Neural cell (in vitro differentiated cells): ENCODE measurements around the gene MAN2C1.

Source experiments
- CTCF ChIP-seq: fragments of 450-650 bp; IDR thresholded peaks from 2 replicates; pipeline ENCODE4 v1.5.1; 2014; ENCODE audit warnings: antibody characterized with exemption, mild to moderate bottlenecking, moderate library complexity; ENCODE audit not compliant: poor library complexity, severe bottlenecking
- EZH2 ChIP-seq: fragments of 200-600, 300-800 bp; shearing (Covaris generic), sonication (generic); IDR thresholded peaks from 2 replicates; pipeline ENCODE4 v1.6.1; 2014; ENCODE audit warnings: antibody characterized with exemption, low read length, borderline replicate concordance, mild to moderate bottlenecking; ENCODE audit not compliant: insufficient read depth, poor library complexity, severe bottlenecking
- MXI1 ChIP-seq: fragments of 450-650 bp; conservative IDR thresholded peaks from 2 replicates; pipeline ENCODE4 v1.6.1; 2014; ENCODE audit warnings: antibody characterized with exemption, mild to moderate bottlenecking; ENCODE audit not compliant: poor library complexity, severe bottlenecking
- POLR2AphosphoS5 ChIP-seq: IDR thresholded peaks from 2 replicates; pipeline ENCODE4 v1.6.1; 2012
- RAD21 ChIP-seq: fragments of 450-650 bp; conservative IDR thresholded peaks from 2 replicates; pipeline ENCODE4 v1.6.1; 2014; ENCODE audit warnings: antibody characterized with exemption, mild to moderate bottlenecking, moderate library complexity
- TAF1 ChIP-seq: IDR thresholded peaks from 2 replicates; pipeline ENCODE4 v1.6.1; 2012; ENCODE audit warnings: low read depth

GRCh38 chr15:75307778-75308390 lies 60.5 kb downstream of the MAN2C1 start:
- TF ChIP-seq CTCF (peak; percentile 47), EZH2 (no peak), MXI1 (no peak), POLR2AphosphoS5 (no peak), TAF1 (no peak), RAD21 (peak; percentile 48)
